OCI-LY7 (cell line): ENCODE measurements around the gene FXYD2. TPM values are rescaled to one million over a fixed set of nuclear protein-coding genes. Genes with fewer than 3 reads are reported as not detected.
A peak's percentile ranks its signal among the peaks of the same experiment; 100 is the strongest.

Source experiments
- BruUV-seq: library from RNA; stranded (reverse); fragments of 400-500 nt; replicated peaks from 2 replicates; lab custom pipeline; 2021; lab: Mats Ljungman, UMichigan
- CTCF ChIA-PET: fragments of 300-600 bp; sonication (Branson Sonifier 250); formaldehyde crosslinking; loops from one replicate; lab custom pipeline; 2022; ENCODE audit warnings: antibody characterized with exemption; ENCODE audit not compliant: unreplicated experiment; lab: Charles Lee
- POLR2A ChIA-PET: fragments of 300-600 bp; sonication (Branson Sonifier 250); formaldehyde crosslinking; loops from one replicate; lab custom pipeline; 2022; ENCODE audit warnings: antibody characterized with exemption; lab: Charles Lee
- DNase-seq: peaks from one replicate; pipeline ENCODE4 v3.0.0-alpha.2; 2015; ENCODE audit warnings: low spot score
- H2AFZ ChIP-seq: fragments of 200-600 bp; sonication (generic), shearing (Covaris generic); 2 replicates; pipeline ENCODE4 v1.6.1; 2014; ENCODE audit warnings: mild to moderate bottlenecking, antibody characterized with exemption, low read length, moderate library complexity
- H3K27ac ChIP-seq: fragments of 200-600 bp; sonication (generic); 2 replicates; pipeline ENCODE4 v1.5.1; 2014; ENCODE audit warnings: mixed run types, low read depth, mild to moderate bottlenecking, moderate library complexity, low read length, inconsistent platforms; ENCODE audit not compliant: poor library complexity, severe bottlenecking
- H3K36me3 ChIP-seq: fragments of 200-600 bp; sonication (generic); 2 replicates; pipeline ENCODE4 v1.6.1; 2014; ENCODE audit warnings: mild to moderate bottlenecking, antibody characterized with exemption, low read length, moderate library complexity, mixed read lengths; ENCODE audit not compliant: insufficient read depth
- H3K4me1 ChIP-seq: fragments of 200-600 bp; sonication (generic); 2 replicates; pipeline ENCODE4 v1.5.1; 2014; ENCODE audit warnings: mild to moderate bottlenecking, low read length; ENCODE audit not compliant: insufficient read depth, poor library complexity, severe bottlenecking
- H3K4me2 ChIP-seq: fragments of 200-600 bp; sonication (generic); 2 replicates; pipeline ENCODE4 v1.6.1; 2014; ENCODE audit warnings: mild to moderate bottlenecking, low read length
- H3K4me3 ChIP-seq: fragments of 200-600 bp; sonication (generic); 2 replicates; pipeline ENCODE4 v1.5.1; 2014; ENCODE audit warnings: mild to moderate bottlenecking, low read depth, low read length; ENCODE audit not compliant: poor library complexity, severe bottlenecking
- H3K79me2 ChIP-seq: fragments of 200-600 bp; sonication (generic); 2 replicates; pipeline ENCODE4 v1.6.1; 2016; ENCODE audit warnings: low read depth, mild to moderate bottlenecking, low read length, moderate library complexity, mixed read lengths; ENCODE audit not compliant: insufficient read depth
- H3K9me2 ChIP-seq: fragments of 200-600 bp; sonication (generic); 2 replicates; pipeline ENCODE4 v1.6.1; 2016; ENCODE audit warnings: mild to moderate bottlenecking, low read length, mixed read lengths; ENCODE audit not compliant: insufficient read depth
- H3K9me3 ChIP-seq: fragments of 200-600 bp; sonication (generic); 2 replicates; pipeline ENCODE4 v1.6.1; 2014; ENCODE audit warnings: mild to moderate bottlenecking, mixed run types, low read length, mixed read lengths
- H4K20me1 ChIP-seq: fragments of 200-600 bp; sonication (generic); 2 replicates; pipeline ENCODE4 v1.6.1; 2014; ENCODE audit warnings: mild to moderate bottlenecking, antibody characterized with exemption, low read length, moderate library complexity, mixed read lengths; ENCODE audit not compliant: insufficient read depth
- CTCF ChIP-seq: fragments of 200-600 bp; sonication (generic); conservative IDR thresholded peaks from 2 replicates; pipeline ENCODE4 v1.5.1; 2014; ENCODE audit warnings: mild to moderate bottlenecking, antibody characterized with exemption, low read length, moderate library complexity, mixed read lengths
- EZH2phosphoT487 ChIP-seq: fragments of 200-600 bp; sonication (generic); IDR thresholded peaks from 2 replicates; pipeline ENCODE4 v1.6.1; 2018; ENCODE audit warnings: low read depth, borderline replicate concordance, mild to moderate bottlenecking, mixed run types, antibody characterized with exemption, low read length, moderate library complexity, mixed read lengths
- intact Hi-C: fragments of 100-400 bp; cut with micrococcal nuclease; formaldehyde crosslinking; loops from one replicate; pipeline ENCODE4 v1.10.0; 2022; ENCODE audit not compliant: unreplicated experiment
- total RNA-seq, 2 experiments: library from RNA; depleted of rRNA in 1 of 2; stranded (reverse); fragments of >200 nt in 1 of 2; shearing (Covaris generic) in 1 of 2; gene quantifications; 2 replicates each; pipeline ENCODE4 v1.2.3, GENCODE V29; 2014 to 2022

Gene FXYD2
- total RNA-seq, 2 experiments from 2014 or later: not detected

GRCh38 chr11:117807482-117808327, 16.8 kb downstream of the FXYD2 start:
- H4K20me1 ChIP-seq: no peaks in the 10 kb centered on the region
- no peaks in the 10 kb centered on the region for H3K36me3 ChIP-seq
- H3K4me2 ChIP-seq: no peak overlapping the region
- intact Hi-C loops: loop anchor here (1.0 kb wide), 2 partner anchors 10 to 246 kb away; no protein-coding TSS in a partner anchor
- H3K4me1 ChIP-seq: no peaks in the 10 kb centered on the region
- no TSS peak for BruUV-seq
- no peak overlapping the region for H3K4me3 ChIP-seq
- H3K9me2 ChIP-seq: no peaks in the 10 kb centered on the region
- H3K27ac ChIP-seq: no peak overlapping the region
- H2AFZ ChIP-seq: no peak overlapping the region
- peak; percentile 63 for DNase-seq
- TF ChIP-seq EZH2phosphoT487: no peak
- peak; percentile 92 for TF ChIP-seq CTCF
- no peaks in the 10 kb centered on the region for H3K9me3 ChIP-seq
- POLR2A ChIA-PET: interaction anchor here (0.6 to 2.5 kb wide), 2 partner anchors 10 to 327 kb away, joined by 3 to 7 read pairs; no protein-coding TSS in a partner anchor
- CTCF ChIA-PET: interaction anchor here (0.6 to 2.6 kb wide), 2 partner anchors 11 to 246 kb away, joined by 7 to 11 read pairs; no protein-coding TSS in a partner anchor
- H3K79me2 ChIP-seq: no peaks in the 10 kb centered on the region

GRCh38 chr11:117806846-117807245, 17.7 kb downstream of the FXYD2 start:
- POLR2A ChIA-PET: no interaction called here
- CTCF ChIA-PET: interaction anchor here (0.6 to 2.6 kb wide), 2 partner anchors 11 to 247 kb away, joined by 7 to 11 read pairs; no protein-coding TSS in a partner anchor
- intact Hi-C loops: loop anchor here (1.0 kb wide), 2 partner anchors 10 to 246 kb away; no protein-coding TSS in a partner anchor

More at GRCh38 chr11:117806846-117807245, 17.7 kb downstream of the FXYD2 start:
- no peak overlapping the region for H3K4me2 ChIP-seq
- H3K79me2 ChIP-seq: no peaks in the 10 kb centered on the region
- H4K20me1 ChIP-seq: no peaks in the 10 kb centered on the region
- no peak for DNase-seq
- no peak overlapping the region for H2AFZ ChIP-seq
- H3K36me3 ChIP-seq: no peaks in the 10 kb centered on the region
- H3K27ac ChIP-seq: no peak overlapping the region
- TF ChIP-seq EZH2phosphoT487: no peak
- TF ChIP-seq CTCF: no peak
- no TSS peak for BruUV-seq
- H3K4me3 ChIP-seq: no peak overlapping the region
- H3K9me3 ChIP-seq: no peaks in the 10 kb centered on the region
- no peaks in the 10 kb centered on the region for H3K4me1 ChIP-seq
- no peaks in the 10 kb centered on the region for H3K9me2 ChIP-seq
